Activated naive CD4-positive, alpha-beta T cell treated with Interleukin-2 at 50 U/mL for 16 hours (primary cell): ENCODE results near the gene RALGDS.
"Not testable (repeated sequence)": the region's sequence is repeated elsewhere in the genome, so short reads cannot be mapped to it uniquely, and the experiment has no call there.

Source experiments
- DNase-seq: peaks from one replicate; pipeline ENCODE4 v3.0.0-alpha.2; 2020

The RALGDS gene

DNA sequence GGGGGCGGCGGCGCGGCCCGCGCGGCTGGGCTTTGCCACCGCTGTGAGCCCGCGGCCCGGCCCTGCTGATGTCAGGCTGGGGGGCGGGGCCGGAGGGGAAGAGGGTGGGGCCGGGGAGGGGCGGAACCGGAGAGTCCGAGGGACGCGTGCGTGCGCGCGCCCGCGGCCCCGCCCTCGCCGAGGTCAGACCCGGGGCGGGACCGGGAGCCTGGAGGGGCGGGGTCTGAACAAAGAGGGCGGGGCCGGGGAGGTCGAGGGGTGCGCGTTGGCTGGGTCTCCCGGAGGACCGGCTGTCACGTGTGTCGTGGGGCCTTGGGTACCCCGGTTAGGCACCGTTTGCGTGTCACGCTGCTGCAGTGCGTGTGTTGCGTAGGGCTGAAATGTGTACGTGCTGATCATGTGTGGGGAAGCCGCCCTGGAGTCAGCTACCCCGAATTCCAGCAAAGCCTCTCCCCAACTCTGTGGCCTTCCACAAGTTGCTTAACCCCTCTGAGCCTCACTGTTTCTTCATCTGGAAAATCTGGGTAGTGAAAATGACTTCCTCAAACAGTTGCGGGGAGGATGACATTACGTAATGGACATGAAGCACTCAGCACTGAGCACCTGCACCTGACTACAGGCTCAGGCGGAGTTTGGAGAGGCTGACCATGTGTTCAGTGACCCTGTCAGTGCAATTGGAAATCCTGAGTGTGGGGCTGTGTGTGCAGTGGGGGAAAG lies at the start of gene RALGDS:
RALGDS (minus strand) TSS at position 43 of the 717 bp plus-strand sequence. CDS start 86 bp downstream, outside the sequence.
- peak; percentile 88 for DNase-seq

DNA sequence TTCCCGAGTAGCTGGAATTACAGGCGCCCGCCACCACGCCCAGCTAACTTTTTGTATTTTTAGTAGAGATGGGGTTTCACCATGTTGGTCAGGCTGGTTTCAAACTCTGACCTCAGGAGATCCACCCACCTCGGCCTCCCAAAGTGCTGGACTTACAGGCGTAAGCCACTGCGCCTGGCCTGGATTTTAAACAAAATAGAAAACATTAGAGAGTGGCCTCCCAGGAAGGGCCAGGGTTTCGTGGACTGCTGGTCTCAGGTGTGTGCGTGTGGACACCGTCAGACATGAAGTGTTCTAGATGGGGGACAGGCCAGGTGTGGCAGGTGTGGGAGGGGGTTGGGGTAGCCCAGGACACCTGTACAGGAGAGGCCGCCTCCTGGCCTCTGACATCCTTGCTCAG lies 49.7 kb upstream of the RALGDS start:
- DNase-seq, result no peak

GRCh38 chr9:133169687-133170086 lies 48.6 kb upstream of the RALGDS start:
- not testable (repeated sequence) for DNase-seq

DNA sequence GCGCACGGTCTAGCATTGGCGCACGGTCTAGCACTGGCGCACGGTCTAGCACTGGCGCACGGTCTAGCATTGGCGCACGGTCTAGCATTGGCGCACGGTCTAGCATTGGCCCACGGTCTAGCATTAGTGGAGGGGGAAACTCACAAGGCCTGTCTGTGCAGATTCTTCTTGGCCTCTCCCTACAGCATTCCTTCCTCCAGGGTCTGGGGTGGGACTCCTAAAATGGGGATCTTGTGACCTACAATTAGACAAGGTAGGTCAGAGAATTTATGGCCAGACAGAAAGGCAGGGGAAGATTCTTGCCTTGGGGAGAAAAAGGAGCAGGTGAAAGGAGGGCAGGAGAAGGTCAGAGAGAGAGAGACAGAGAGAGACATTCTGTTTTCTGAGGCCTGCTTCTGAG lies 48.1 kb upstream of the RALGDS start:
- DNase-seq, result no peak

GRCh38 chr9:133168432-133168831 lies 47.4 kb upstream of the RALGDS start:
- no peak for DNase-seq

DNA sequence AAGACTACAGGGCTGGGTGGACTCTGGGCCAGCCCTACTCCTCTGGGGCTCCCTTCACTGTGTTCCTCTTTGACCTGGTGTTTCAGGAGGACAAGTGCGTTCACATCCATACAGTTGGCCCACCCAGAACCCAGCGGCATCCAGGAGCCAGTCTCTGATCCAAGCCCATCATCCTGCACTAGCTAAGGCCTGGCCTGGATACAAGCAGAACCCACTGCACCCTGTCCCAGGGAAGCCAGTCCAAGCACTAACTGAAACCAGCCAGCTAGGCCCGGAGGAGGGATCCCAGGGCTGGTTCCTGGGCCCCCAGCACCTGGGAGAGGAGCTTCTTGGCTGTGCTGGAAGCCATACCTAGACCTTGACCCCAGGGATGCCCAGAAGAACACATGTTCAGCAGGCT lies 46.7 kb upstream of the RALGDS start:
- no peak for DNase-seq

DNA sequence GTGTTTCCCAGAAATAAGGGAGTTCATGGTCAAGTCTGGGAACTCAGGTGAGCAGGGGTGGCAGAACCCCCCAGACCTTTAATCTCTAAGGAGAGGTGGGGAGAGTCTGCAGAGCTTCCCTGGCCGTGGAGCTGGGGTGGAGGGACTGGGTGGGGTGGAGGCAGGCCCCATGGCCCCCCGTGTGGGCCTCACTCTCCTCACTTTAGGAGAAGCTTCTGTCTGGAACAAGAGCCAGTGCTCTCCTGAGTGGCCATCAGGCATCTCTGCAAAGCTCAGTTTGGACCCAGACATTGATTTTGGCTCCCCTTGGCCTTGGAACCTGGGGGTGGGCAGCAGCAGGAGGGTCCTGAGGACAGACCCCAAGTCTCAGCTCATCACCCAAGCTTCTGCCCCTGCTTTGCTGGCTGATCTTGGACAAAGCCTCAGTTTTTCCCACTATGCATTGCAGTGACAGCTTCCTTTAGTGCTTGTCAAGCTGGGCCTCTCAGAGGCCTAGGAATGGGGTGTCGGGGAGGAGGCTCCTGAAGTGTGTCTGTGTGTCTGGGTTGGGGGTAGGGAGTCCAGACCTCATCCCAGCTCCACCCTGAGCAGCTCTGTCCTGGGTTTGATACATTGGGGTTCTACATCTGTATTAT lies 46.2 kb upstream of the RALGDS start:
- DNase-seq, result no peak

GRCh38 chr9:133166392-133166791 lies 45.4 kb upstream of the RALGDS start:
- DNase-seq, result no peak

GRCh38 chr9:133165452-133165730 lies 44.4 kb upstream of the RALGDS start:
- DNase-seq, result no peak

DNA sequence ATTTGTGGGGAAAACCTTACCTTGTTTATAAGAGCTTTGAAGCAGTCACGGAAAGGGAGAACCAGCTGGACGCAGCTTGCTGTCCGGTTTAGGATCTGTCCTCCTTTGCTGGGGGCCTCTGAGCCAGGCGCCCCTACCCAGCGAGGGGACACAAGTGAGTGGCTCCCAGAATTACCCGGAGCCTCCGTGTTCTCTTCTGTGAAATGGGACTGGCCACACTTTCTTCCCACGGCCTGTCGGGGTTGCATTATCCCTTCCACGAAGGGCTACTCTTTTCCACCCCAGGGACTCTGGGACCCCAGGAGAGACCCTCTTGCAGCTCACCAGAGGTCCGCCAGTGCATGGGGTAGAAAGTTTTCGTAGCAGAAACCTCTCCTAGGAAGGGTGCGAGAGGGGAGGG lies 43.2 kb upstream of the RALGDS start:
- no peak for DNase-seq

DNA sequence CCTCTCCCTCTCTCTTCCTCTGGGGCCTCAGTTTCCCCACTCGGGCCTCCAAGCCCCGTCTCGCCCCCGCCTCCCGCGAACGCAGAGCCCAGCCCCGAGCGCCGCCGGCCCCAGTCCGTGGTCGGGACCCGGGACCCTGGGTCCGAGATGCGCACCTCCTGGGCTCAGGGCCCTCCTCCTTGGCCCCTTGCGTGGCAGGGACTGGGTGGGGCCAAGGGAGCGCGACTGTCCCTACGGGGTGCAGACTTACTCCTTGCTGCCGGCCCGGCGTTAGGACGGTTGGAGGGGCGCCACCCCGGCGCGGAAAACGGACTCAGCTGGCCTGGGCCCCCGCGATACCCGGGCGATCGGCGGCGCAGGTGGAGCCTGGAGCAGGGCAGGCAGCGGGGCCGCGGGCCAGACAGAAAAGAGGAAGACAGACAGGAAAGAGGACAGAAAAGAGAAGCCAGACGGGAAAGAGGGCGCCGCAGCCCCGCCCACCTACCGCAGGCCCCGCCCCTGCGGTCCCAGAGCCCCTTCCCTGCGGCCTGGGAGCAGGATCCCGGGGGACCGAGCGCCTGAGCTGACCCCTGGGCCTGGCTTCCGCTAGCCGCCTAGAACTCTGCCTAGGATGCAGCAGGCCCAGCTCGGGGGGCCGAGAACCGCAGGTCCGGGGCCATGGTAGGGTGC lies 42.6 kb upstream of the RALGDS start, which contains the start of gene GBGT1:
GBGT1 (minus strand) TSS at position 411 of the 669 bp plus-strand sequence. CDS start 1,502 bp downstream, outside the sequence.
- DNase-seq, result peak; percentile 35

DNA sequence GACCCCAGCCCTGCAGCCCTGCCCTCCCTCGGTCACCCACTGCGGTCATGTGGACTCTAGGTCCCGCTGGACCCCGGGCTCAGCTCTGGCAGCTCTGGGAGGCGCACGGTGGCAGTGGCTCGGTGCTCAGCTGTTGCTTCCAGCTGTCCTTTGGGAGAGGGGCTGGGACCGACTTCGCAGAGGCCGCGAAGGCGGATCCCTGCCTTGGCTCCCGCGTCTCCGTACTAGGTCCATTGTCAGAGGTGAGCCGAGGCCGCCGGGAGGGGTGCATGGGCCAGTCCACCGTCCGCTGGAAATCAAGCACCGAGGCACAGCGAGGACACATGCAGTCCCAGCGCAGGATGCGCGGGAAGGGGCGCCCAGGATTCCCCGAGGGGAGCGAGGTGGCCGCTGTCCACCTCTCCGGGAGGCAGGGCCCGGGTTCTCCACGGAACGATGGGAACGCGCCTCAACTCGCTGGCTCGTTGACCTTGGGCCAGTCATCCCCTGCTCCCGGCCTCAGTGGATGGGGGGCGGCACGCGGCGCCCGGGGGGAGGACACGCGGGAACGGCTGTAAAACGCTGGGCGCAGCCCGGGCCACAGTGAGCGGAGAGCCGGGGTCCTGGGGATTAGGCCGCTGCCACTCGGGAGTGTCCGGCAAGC lies 41.9 kb upstream of the RALGDS start:
- no peak for DNase-seq

- no peak for DNase-seq
Measured at GRCh38 chr9:133161547-133161950, 40.5 kb upstream of the RALGDS start.

GRCh38 chr9:133160742-133161546 lies 39.9 kb upstream of the RALGDS start:
- peak; percentile 56 for DNase-seq

DNA sequence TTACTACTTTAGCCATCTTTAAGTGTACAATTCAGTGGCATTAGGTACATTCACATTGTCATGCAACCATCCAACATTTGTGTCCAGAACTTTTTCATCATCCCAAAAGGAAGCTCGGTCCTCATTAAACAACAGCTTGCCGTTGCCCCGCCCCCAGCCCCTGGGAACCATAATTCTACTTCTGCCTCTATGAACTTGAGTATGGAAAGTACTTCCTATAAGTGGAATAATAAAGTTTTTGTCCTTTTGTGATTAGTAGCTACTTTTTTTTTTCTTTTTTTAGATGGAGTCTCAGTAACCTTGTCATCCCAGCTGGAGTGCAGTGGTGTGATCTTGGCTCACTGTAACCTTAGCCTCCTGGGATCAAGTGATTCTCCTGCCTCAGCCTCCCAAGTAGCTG lies 37.7 kb upstream of the RALGDS start:
- no peak for DNase-seq

DNA sequence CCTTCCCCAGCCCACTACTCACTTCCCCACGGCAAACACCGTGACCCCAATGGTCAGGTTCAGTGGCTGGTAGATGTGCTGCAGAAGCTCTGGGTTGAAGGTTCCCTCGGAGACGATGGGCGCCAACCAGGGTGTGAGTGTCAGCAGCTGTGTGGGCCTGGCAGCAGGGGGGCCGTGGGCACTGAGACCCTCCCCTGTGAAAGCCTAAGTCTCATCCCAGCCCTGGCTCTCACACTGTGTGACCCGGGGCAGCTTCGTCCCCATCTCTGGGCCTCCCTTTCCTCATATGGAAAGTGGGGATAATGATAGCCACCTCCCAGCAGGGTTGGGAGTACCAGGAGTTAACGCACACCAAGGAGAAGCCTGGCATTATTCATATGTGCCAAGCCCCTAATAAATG lies 34.1 kb upstream of the RALGDS start:
- DNase-seq, result no peak

GRCh38 chr9:133154097-133154989 lies 33.3 kb upstream of the RALGDS start:
- no peak for DNase-seq

DNA sequence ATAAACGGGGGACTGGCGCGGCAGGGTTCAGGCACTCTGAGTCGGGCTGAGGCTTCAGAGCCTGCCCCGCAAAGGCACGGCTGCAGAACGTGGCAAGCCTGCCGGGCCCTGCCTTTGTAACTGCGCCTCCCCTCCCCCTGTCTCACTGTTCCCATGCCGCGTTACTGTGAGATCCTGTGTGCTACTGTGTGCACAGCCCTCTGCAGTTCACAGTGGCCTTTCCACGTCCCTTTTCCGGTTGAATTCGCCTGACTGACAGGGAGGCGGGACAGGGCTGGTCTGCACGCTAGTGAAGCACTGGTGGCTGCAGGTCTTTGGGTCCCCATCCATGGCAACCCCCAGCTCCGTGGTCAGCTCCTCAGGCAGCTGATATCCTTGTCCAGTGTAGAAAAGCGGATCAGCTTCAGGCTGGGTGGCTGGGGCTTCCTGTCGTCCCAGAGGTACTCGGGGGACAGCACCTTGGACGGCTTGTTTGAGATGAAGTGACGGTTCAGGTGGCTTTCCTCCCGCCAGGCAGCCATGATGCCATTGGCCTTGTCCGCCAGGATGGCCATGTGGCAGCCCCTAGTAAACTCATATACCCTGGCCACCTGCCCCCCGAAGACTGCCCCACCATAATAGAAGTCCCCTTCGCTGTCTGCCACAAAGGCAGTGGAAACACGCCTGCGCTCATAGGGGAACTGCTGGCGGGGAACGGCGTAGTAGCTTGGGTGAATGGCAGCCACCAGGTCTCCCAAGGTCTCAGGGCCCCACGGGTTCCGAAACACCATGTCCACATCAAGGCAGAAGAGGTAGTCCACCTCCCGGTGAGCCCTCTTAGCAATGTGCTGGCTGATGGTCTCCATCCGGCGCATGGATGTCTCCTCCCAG lies 32.4 kb upstream of the RALGDS start:
- DNase-seq, result no peak

GRCh38 chr9:133151601-133152525 lies 30.8 kb upstream of the RALGDS start:
- DNase-seq, result no peak

DNA sequence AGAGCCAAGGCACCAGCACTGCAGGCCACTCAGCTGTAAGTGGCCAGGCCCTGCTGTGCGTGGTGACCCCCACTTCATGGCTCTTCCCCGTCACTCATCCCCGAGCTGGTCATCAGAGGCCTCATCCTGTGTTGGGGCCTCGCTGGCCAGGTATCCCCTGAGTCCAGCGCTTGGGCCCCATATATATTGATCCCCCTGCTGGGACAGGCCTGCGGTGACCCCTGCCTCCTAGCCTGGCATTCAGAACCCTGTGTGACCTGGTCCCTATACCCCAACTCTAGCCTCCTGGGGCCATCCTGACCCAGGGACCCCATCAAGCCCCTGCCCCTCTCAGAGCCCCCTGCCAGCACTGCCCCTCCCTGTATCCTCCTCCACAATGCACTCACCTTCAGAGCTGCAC lies 30.0 kb upstream of the RALGDS start:
- DNase-seq, result no peak
